SH-SY5Y (cell line): ENCODE measurements around the gene P2RY8.

Source experiments
- GATA2 ChIP-seq: IDR thresholded peaks from 2 replicates; pipeline ENCODE4 v1.6.1; 2011; ENCODE audit warnings: mild to moderate bottlenecking, low read depth, low read length
- GATA3 ChIP-seq: IDR thresholded peaks from 2 replicates; pipeline ENCODE4 v1.6.1; 2011; ENCODE audit warnings: low read depth, mild to moderate bottlenecking, low read length, moderate library complexity

DNA sequence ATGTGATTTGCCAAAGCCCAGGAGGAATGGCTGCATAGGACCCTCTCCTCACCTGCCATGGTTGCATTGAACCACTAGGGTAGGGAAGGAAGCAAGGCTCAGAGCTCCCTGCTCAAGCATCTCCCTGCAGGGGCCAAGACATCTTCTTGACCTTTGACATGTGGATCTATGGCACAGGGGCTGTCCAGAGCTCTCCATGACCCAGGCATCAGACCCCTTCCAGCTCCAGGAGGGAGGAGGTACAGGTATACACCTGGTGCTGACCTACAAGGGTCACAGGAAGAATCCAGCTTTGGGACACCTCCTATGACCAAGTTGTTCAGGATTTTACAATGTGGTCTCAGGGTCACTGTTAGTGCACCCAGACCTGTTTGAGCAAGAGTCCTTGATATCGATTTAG lies 61.1 kb downstream of the P2RY8 start:
- TF ChIP-seq GATA2 (no peak), GATA3 (no peak)
